Retina (tissue), 1 donor: ENCODE results near the gene CER1.
A peak's percentile ranks its signal among the peaks of the same experiment; 100 is the strongest.
"Not testable (repeated sequence)": the region's sequence is repeated elsewhere in the genome, so short reads cannot be mapped to it uniquely, and the experiment has no call there.

Experiments
- DNase-seq: peaks from one replicate; pipeline ENCODE4 v3.0.0-alpha.2; 2016

Gene CER1

DNA sequence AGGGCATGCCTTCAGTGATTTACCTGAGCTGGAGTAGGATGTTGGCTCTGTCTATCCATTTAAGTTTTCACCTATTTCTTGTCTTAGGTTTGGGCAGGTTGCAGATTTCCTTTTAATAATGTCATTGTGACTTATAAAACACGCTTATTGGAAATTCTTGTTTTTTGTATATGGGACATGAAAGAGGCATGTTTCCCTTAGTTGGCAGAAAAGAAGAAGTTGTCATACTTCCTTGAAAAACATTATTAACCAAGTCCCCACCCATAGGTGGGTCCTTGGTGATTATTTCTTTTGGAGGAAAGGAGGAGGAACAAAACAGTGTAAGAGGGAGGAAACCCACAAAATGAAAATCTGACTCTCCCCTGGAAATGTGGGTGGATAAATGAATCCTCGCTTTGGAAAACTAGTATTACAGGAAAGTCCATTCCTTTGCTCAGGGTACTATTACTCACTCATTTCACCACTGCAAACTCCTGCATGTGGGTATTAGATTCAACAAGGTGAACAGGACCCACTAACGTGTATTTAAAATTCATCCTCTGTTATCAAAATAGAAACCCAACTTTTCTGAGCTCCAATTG, 9.3 kb downstream of the CER1 start:
- DNase-seq: no peak

DNA sequence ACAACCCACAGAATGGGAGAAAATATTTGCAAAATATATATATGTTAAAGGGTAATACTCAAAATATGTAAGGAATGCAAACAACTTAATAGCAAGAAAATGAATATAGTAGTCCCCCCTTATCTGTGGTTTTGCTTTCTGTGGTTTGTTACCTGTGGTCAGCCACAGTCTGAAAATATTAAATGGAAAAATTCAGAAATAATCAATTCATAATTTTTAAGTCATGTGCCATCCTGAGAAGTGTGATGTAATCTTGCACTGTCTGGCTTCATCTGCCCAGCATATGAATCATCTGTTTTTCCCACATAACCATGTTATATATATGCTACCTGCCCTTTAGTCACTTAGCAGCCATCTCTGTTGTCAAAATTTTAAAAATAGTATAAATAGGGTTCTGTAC, 11.7 kb downstream of the CER1 start:
- DNase-seq: no peak

- no peak for DNase-seq
Observed at GRCh38 chr9:14706530-14707140, 15.9 kb downstream of the CER1 start.

GRCh38 chr9:14705079-14705478, 17.5 kb downstream of the CER1 start:
- DNase-seq: no peak

GRCh38 chr9:14704281-14704680, 18.3 kb downstream of the CER1 start:
- no peak for DNase-seq

GRCh38 chr9:14702200-14702720, 20.3 kb downstream of the CER1 start:
- no peak for DNase-seq

DNA sequence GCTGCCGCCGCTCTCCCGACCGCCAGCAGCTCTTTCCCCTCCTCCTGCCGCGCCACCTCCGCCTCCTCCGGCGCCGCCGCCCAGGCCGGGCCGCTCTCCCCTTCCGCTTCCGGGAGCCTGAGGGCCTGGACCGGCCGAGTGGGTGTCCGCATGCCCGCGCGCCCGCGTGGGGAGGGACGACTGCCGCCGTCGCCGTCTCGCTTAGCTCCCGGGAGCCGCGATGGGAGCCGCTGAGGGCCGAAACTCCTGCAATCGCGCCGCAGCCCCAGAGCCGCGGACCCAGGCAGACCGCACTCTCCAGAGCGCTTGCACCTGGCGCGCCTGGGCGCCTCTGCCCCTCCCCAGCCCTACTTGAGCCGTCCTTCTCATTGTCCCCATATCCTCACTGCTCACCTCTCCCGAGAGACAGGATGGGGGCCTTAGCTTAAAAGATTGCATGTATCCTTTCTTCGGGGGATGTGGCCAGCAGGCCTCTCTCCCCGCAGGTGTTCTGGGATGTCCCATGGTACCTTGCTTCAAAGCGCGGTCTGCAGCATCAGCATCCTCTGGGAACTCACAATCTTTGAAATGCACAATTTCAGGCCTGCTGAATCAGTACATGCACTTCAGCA, 29.2 kb downstream of the CER1 start, which contains the start of gene ZDHHC21:
ZDHHC21 (minus strand) TSS at position 182 of the 611 bp plus-strand sequence. CDS start 19,092 bp downstream, outside the sequence.
- peak; percentile 87 for DNase-seq

DNA sequence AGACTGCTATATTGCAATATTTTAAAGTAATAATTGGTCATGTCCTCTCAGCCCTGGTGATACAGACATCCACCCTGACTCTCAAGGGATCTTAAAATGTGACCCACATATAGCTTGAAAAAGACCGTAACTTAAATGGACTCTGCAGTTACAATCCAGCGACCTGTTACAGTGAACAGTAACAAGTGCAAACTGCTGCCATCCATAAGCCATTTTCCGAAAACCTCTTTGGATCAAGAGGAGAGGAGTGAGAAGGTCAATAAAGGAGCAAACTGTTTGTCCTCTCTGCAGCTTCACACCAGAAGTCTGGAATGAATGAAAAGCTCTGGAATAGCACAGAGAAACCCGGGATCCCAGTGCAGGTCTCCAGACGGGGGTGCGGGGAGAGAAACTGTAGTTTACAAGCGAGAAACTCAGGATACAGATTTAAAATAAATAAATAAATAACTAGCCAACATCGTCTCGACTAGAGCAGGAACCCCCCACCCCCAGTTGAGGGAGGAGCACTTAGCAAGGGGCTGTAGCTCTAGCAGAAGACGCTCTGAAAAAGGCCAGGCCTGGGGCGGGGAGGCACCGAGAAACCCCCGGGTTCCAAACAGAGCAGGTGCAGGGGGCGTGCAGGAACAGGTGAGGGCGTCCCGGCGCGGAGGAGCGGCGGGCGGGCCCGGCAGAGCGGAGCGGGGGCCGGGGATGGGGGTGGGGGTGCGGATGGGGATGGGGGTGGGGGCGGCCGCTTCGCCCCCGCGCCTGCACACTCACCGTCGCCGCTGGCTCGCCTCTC, 29.9 kb downstream of the CER1 start:
- DNase-seq: peak; percentile 67

DNA sequence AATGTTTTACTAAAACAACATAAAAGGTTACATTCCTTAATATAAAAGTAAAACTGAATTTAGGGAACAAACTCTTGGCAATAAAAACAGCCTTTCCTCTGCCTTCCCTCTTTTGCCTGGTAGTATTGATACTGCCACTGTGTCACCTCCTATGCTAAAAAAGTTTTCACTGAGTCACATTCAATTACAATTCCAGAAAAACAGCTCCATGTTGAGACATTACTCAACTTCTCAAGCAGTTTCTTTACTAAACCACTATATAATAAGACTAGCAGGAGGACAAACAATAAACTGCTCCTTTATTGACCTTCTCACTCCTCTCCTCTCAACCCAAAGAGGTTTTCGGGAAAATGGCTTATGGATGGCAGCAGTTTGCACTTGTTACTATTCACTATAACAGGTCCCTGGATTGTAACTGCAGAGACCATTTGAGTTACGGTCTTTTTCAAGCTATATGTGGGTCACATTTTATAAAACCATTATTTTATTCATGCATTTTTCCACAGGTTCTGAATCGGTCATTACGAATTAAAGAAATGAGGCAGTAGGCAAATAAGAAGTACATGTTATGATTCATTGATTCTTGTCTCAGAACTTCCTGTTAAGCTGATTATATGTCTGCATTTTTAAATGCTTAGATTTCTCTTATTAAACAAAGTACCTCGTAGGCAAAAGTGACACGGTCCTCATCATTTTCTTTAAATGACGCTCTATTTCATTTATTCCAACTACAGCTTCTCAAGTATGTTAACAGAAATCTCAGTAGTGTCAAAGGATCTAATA, 31.4 kb downstream of the CER1 start:
- no peak for DNase-seq

- DNase-seq: no peak
Observed at GRCh38 chr9:14687042-14687719, 35.4 kb downstream of the CER1 start.

- no peak for DNase-seq
Observed at GRCh38 chr9:14686168-14686567, 36.4 kb downstream of the CER1 start.

- not testable (repeated sequence) for DNase-seq
Observed at GRCh38 chr9:14682616-14683015, 39.9 kb downstream of the CER1 start.

DNA sequence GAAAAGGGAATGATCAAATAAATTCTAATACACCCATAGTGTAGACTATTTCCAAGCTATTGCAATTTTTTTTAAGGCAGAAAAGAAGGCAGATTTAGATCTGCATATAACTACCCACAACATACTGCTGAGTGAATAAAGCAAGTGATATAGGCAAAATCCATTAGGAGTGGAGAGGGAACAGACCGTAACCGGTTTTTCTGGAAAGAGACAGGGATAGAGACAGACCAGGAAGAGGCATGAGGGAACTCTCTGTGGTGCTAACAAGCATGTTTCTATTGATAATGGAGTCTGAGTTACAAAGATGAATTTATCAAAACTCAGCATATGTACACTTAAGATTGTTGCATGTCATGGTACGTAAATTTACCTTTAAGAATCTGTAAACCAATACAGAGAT, 43.8 kb downstream of the CER1 start:
- no peak for DNase-seq

- DNase-seq: no peak
Observed at GRCh38 chr9:14677872-14678271, 44.7 kb downstream of the CER1 start.

GRCh38 chr9:14677396-14677795, 45.1 kb downstream of the CER1 start:
- no peak for DNase-seq

- DNase-seq: no peak
Observed at GRCh38 chr9:14674630-14675029, 47.9 kb downstream of the CER1 start.

- no peak for DNase-seq
Observed at GRCh38 chr9:14671377-14671776, 51.2 kb downstream of the CER1 start.

GRCh38 chr9:14670718-14671117, 51.8 kb downstream of the CER1 start:
- DNase-seq: no peak
